KMS-11 (cell line): ENCODE measurements around the gene TCTN2.

Experiments used
- H2AFZ ChIP-seq: fragments of 200-600 bp; sonication (generic); 2 replicates; pipeline ENCODE4 v1.6.1; 2016; ENCODE audit warnings: antibody characterized with exemption, mixed run types, low read depth
- H3K27ac ChIP-seq: fragments of 200-600 bp; sonication (generic); 2 replicates; pipeline ENCODE4 v1.6.1; 2016; ENCODE audit warnings: mild to moderate bottlenecking, mixed run types
- H3K27me3 ChIP-seq: fragments of 200-600 bp; sonication (generic); 2 replicates; pipeline ENCODE4 v1.6.1; 2017; ENCODE audit warnings: mild to moderate bottlenecking, low read depth, mixed run types, moderate library complexity; ENCODE audit not compliant: insufficient read depth
- H3K36me3 ChIP-seq: fragments of 200-600 bp; sonication (generic); 2 replicates; pipeline ENCODE4 v1.6.1; 2017; ENCODE audit warnings: mild to moderate bottlenecking, mixed run types; ENCODE audit not compliant: insufficient read depth
- H3K4me1 ChIP-seq: fragments of 200-600 bp; sonication (generic); 2 replicates; pipeline ENCODE4 v1.6.1; 2016; ENCODE audit warnings: mild to moderate bottlenecking, low read depth, mixed run types; ENCODE audit not compliant: poor library complexity, severe bottlenecking
- H3K4me2 ChIP-seq: fragments of 200-600 bp; sonication (generic); 2 replicates; pipeline ENCODE4 v1.7.0; 2016; ENCODE audit warnings: mild to moderate bottlenecking, mixed run types
- H3K4me3 ChIP-seq: fragments of 200-600 bp; sonication (generic); IDR thresholded peaks from 2 replicates; pipeline ENCODE4 v1.6.1; 2017; ENCODE audit warnings: low read depth, low read length, mixed read lengths; ENCODE audit not compliant: insufficient read depth
- H3K79me2 ChIP-seq: fragments of 200-600 bp; sonication (generic); 2 replicates; pipeline ENCODE4 v1.6.1; 2016; ENCODE audit warnings: low read depth, mixed run types; ENCODE audit not compliant: insufficient read depth
- H3K9ac ChIP-seq: fragments of 200-600 bp; sonication (generic); 2 replicates; pipeline ENCODE4 v1.6.1; 2016; ENCODE audit warnings: mild to moderate bottlenecking, mixed run types
- H4K20me1 ChIP-seq: fragments of 200-600 bp; sonication (generic); 2 replicates; pipeline ENCODE4 v1.6.1; 2016; ENCODE audit warnings: mild to moderate bottlenecking, mixed run types; ENCODE audit not compliant: insufficient read depth
- CTCF ChIP-seq: fragments of 200-600 bp; sonication (generic); conservative IDR thresholded peaks from 2 replicates; pipeline ENCODE4 v1.6.1; 2017; ENCODE audit warnings: low read depth, mild to moderate bottlenecking, antibody characterized with exemption, low read length, moderate library complexity, mixed read lengths

Gene TCTN2

DNA sequence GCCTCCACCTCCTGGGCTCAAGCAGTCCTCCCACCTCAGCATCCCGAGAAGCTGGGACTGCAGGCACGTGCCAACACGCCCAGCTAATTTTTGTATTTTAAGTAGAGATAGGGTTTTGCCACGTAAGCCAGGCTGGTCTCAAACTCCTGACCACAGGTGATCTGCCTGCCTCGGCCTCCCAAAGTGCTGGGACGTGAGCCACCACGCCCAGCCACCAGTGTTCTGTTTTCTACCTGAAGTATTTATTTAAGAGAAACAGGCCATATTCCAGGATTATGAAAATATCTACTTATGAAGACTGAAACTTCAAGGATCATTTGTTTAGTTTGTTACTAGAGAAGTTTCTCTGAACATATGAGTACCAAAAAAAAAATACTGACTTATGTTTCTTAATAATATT lies 27.0 kb upstream of the TCTN2 start:
- H3K4me3 ChIP-seq = no peak overlapping the region
- no peaks in the 10 kb centered on the region for H3K4me1 ChIP-seq
- no peaks in the 10 kb centered on the region for H4K20me1 ChIP-seq
- no peaks in the 10 kb centered on the region for H3K79me2 ChIP-seq
- H3K27me3 ChIP-seq = no peaks in the 10 kb centered on the region
- H3K36me3 ChIP-seq = no peaks in the 10 kb centered on the region
- no peak overlapping the region for H3K9ac ChIP-seq
- TF ChIP-seq CTCF = no peak
- no peak overlapping the region for H3K4me2 ChIP-seq
- H3K27ac ChIP-seq = no peak overlapping the region
- H2AFZ ChIP-seq = no peak overlapping the region

GRCh38 chr12:123645380-123645779 lies 25.5 kb upstream of the TCTN2 start:
- Histone ChIP-seq H3K9ac (no peak overlapping the region), H3K79me2 (no peaks in the 10 kb centered on the region), H4K20me1 (no peaks in the 10 kb centered on the region), H3K36me3 (no peaks in the 10 kb centered on the region), H3K27me3 (no peaks in the 10 kb centered on the region), H3K4me3 (no peak overlapping the region), H2AFZ (no peak overlapping the region), H3K4me1 (no peaks in the 10 kb centered on the region), H3K4me2 (no peak overlapping the region), H3K27ac (no peak overlapping the region)
- TF ChIP-seq CTCF = no peak

GRCh38 chr12:123645878-123646277 lies 25.0 kb upstream of the TCTN2 start:
- no peak overlapping the region for H3K4me2 ChIP-seq
- H3K9ac ChIP-seq = no peak overlapping the region
- no peak overlapping the region for H2AFZ ChIP-seq
- H3K36me3 ChIP-seq = no peaks in the 10 kb centered on the region
- no peak overlapping the region for H3K27ac ChIP-seq
- no peaks in the 10 kb centered on the region for H3K27me3 ChIP-seq
- no peaks in the 10 kb centered on the region for H3K4me1 ChIP-seq
- no peaks in the 10 kb centered on the region for H3K79me2 ChIP-seq
- TF ChIP-seq CTCF = no peak
- H4K20me1 ChIP-seq = no peaks in the 10 kb centered on the region
- no peak overlapping the region for H3K4me3 ChIP-seq

GRCh38 chr12:123648401-123648800 lies 22.5 kb upstream of the TCTN2 start:
- Histone ChIP-seq H2AFZ (no peak overlapping the region), H4K20me1 (no peaks in the 10 kb centered on the region), H3K4me2 (no peak overlapping the region), H3K36me3 (no peaks in the 10 kb centered on the region), H3K27ac (no peak overlapping the region), H3K79me2 (no peaks in the 10 kb centered on the region), H3K27me3 (no peaks in the 10 kb centered on the region), H3K9ac (no peak overlapping the region), H3K4me3 (no peak overlapping the region), H3K4me1 (no peaks in the 10 kb centered on the region)
- no peak for TF ChIP-seq CTCF
